HG03460 (cell line): ENCODE results near the gene HSPB2.
A peak's percentile ranks its signal among the peaks of the same experiment; 100 is the strongest.
"Not testable (repeated sequence)": the region's sequence is repeated elsewhere in the genome, so short reads cannot be mapped to it uniquely, and the experiment has no call there.

Source experiments
- ATAC-seq: cut with Tn5 transposase; IDR thresholded peaks from one replicate; pipeline ENCODE4 v1.9.1; 2021; ENCODE audit not compliant: unreplicated experiment

Gene HSPB2

GRCh38 chr11:111912535-111912934, at the start of gene HSPB2:
Gene HSPB2, plus strand, starts transcription at chr11:111912734. Its CDS starts 96 bp downstream, at chr11:111912830.
- ATAC-seq = no peak

GRCh38 chr11:111870113-111870512, 42.4 kb upstream of the HSPB2 start:
- no peak for ATAC-seq

- ATAC-seq = peak; percentile 11
These were observed 42.0 kb upstream of the HSPB2 start for GRCh38 chr11:111870522-111870885.

GRCh38 chr11:111870886-111871692, 41.4 kb upstream of the HSPB2 start, which contains the start of gene ALG9:
Gene ALG9, minus strand, starts transcription at chr11:111871581. Its CDS starts 99 bp downstream, at chr11:111871482.
- peak; percentile 89 for ATAC-seq

- no peak for ATAC-seq
These were observed 40.8 kb upstream of the HSPB2 start for GRCh38 chr11:111871693-111872161.

- peak; percentile 1 for ATAC-seq
These were observed 34.1 kb upstream of the HSPB2 start for GRCh38 chr11:111878385-111878848.

- ATAC-seq = peak; percentile 93
These were observed 33.5 kb upstream of the HSPB2 start, which contains the start of the genes CFAP68 and FDXACB1 for GRCh38 chr11:111878849-111879636. Gene CFAP68, plus strand, starts transcription at chr11:111879541. Its CDS starts 20 bp downstream, at chr11:111879561. Gene FDXACB1, minus strand, starts transcription at chr11:111879165. Its CDS starts 33 bp downstream, at chr11:111879132.

- ATAC-seq = no peak
These were observed 32.9 kb upstream of the HSPB2 start for GRCh38 chr11:111879637-111879960.

- no peak for ATAC-seq
These were observed 30.3 kb upstream of the HSPB2 start for GRCh38 chr11:111882202-111882601.

GRCh38 chr11:111885053-111885452, 27.5 kb upstream of the HSPB2 start:
- not testable (repeated sequence) for ATAC-seq

- ATAC-seq = no peak
These were observed 26.5 kb upstream of the HSPB2 start for GRCh38 chr11:111886032-111886431.

GRCh38 chr11:111886844-111887243, 25.7 kb upstream of the HSPB2 start:
- ATAC-seq = no peak

- ATAC-seq = no peak
These were observed 7.1 kb upstream of the HSPB2 start for GRCh38 chr11:111905411-111905810.

- no peak for ATAC-seq
These were observed 5.9 kb upstream of the HSPB2 start for GRCh38 chr11:111906680-111907079.

GRCh38 chr11:111908639-111909305, 3.8 kb upstream of the HSPB2 start:
- ATAC-seq = no peak

GRCh38 chr11:111909378-111909777, 3.2 kb upstream of the HSPB2 start:
- ATAC-seq = no peak

GRCh38 chr11:111910676-111911562, 1.6 kb upstream of the HSPB2 start:
- ATAC-seq = no peak

- ATAC-seq = no peak
These were observed 752 bp upstream of the HSPB2 start, which contains the start of gene CRYAB for GRCh38 chr11:111911563-111912401. Gene CRYAB, minus strand, starts transcription at chr11:111911770. Its CDS starts 46 bp downstream, at chr11:111911724.
